SU-DHL-6 (cell line): ENCODE results near the gene TNIP1.

Source experiments
- EZH2phosphoT487 ChIP-seq: fragments of 200-600 bp; sonication (generic), shearing (Covaris generic); conservative IDR thresholded peaks from 2 replicates; pipeline ENCODE4 v1.6.1; 2018; ENCODE audit warnings: mild to moderate bottlenecking, antibody characterized with exemption, low read length, moderate library complexity, mixed read lengths
- TF ChIP-seq, protein P1 (sequence below): fragments of 200-600 bp; sonication (generic); IDR thresholded peaks from one replicate; pipeline ENCODE4 v1.5.1; 2017; ENCODE audit warnings: antibody characterized with exemption, mild to moderate bottlenecking, low read length, moderate library complexity; ENCODE audit not compliant: insufficient read depth, poor library complexity, severe bottlenecking

DNA sequence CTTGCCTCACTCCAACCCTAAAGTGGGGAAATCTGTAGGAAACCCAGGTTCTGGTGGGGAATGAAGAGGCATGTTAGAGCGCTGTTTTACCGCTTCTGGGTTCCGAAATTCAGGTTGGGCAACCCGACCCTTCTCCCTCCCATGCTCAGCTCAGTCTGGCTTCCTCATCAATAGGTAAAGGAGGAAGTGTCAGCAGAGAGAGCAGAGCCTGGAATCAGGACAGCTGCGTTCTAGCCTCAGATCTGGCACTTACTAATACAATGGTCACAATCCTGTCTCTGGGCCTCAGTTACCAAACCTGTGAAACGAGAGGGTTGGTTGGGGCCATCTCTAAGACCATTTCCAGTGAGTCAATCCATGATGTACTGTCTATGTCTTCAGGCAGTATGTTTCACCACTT lies 16.2 kb upstream of the TNIP1 start:
- TF ChIP-seq, protein P1, sequence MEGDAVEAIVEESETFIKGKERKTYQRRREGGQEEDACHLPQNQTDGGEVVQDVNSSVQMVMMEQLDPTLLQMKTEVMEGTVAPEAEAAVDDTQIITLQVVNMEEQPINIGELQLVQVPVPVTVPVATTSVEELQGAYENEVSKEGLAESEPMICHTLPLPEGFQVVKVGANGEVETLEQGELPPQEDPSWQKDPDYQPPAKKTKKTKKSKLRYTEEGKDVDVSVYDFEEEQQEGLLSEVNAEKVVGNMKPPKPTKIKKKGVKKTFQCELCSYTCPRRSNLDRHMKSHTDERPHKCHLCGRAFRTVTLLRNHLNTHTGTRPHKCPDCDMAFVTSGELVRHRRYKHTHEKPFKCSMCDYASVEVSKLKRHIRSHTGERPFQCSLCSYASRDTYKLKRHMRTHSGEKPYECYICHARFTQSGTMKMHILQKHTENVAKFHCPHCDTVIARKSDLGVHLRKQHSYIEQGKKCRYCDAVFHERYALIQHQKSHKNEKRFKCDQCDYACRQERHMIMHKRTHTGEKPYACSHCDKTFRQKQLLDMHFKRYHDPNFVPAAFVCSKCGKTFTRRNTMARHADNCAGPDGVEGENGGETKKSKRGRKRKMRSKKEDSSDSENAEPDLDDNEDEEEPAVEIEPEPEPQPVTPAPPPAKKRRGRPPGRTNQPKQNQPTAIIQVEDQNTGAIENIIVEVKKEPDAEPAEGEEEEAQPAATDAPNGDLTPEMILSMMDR: no peak
- TF ChIP-seq EZH2phosphoT487: no peak
